Mesenchymal stem cell (in vitro differentiated cells and primary cell): ENCODE results near the gene DMXL1.

ENCODE experiments used
- DNase-seq: peaks from one replicate; pipeline ENCODE4 v3.0.0-alpha.2; 2013
- H2AFZ ChIP-seq: one replicate; pipeline ENCODE4 v1.6.1; 2013; ENCODE audit warnings: low read depth, mild to moderate bottlenecking, control low read depth, inconsistent platforms, low read length, moderate library complexity
- H2AK5ac ChIP-seq: 2 replicates; pipeline ENCODE4 v1.6.1; 2013; ENCODE audit warnings: low read length, moderate library complexity, mild to moderate bottlenecking, inconsistent platforms; ENCODE audit not compliant: severe bottlenecking
- H2BK120ac ChIP-seq: one replicate; pipeline ENCODE4 v1.6.1; 2013; ENCODE audit warnings: low read depth, mild to moderate bottlenecking, inconsistent platforms, low read length, moderate library complexity
- H2BK12ac ChIP-seq, 2 experiments: one replicate each; pipeline ENCODE4 v1.6.1; 2013; ENCODE audit warnings: inconsistent platforms in 2 of 2, low read length in 2 of 2, mild to moderate bottlenecking in 2 of 2, moderate library complexity in 2 of 2, control low read depth in 1 of 2
- H2BK15ac ChIP-seq: one replicate; pipeline ENCODE4 v1.6.1; 2013; ENCODE audit warnings: mild to moderate bottlenecking, low read depth, inconsistent platforms; ENCODE audit not compliant: poor library complexity, severe bottlenecking
- H2BK5ac ChIP-seq: 2 replicates; pipeline ENCODE4 v1.6.1; 2013; ENCODE audit warnings: low read depth, mild to moderate bottlenecking, low read length, control low read depth, inconsistent platforms; ENCODE audit not compliant: poor library complexity, severe bottlenecking
- H3K14ac ChIP-seq, 2 experiments: one replicate each; pipeline ENCODE4 v1.6.1; 2013; ENCODE audit warnings: inconsistent platforms in 2 of 2, low read length in 2 of 2, control low read depth in 1 of 2, mild to moderate bottlenecking in 1 of 2, moderate library complexity in 1 of 2
- H3K18ac ChIP-seq, 2 experiments: one replicate each; pipeline ENCODE4 v1.6.1; 2013; ENCODE audit warnings: inconsistent platforms in 2 of 2, low read length in 2 of 2, control low read depth in 1 of 2, low read depth in 1 of 2, mild to moderate bottlenecking in 1 of 2
- H3K23ac ChIP-seq, 2 experiments: one replicate each; pipeline ENCODE4 v1.6.1; 2013; ENCODE audit warnings: inconsistent platforms in 2 of 2, low read length in 2 of 2, mild to moderate bottlenecking in 2 of 2, moderate library complexity in 2 of 2, control low read depth in 1 of 2
- H3K27ac ChIP-seq: 2 replicates; pipeline ENCODE4 v1.5.1; 2013; ENCODE audit warnings: mild to moderate bottlenecking, moderate library complexity, low read length, control low read depth, inconsistent platforms; ENCODE audit not compliant: poor library complexity, severe bottlenecking
- H3K27me3 ChIP-seq, 2 experiments: 2 replicates each; pipeline versions ENCODE4 v1.6.1 to v1.7.0; 2013; ENCODE audit warnings: low read length in 2 of 2, mild to moderate bottlenecking in 2 of 2, moderate library complexity in 2 of 2, control low read depth in 1 of 2, inconsistent platforms in 1 of 2; ENCODE audit not compliant: control insufficient read depth in 1 of 2, insufficient read depth in 1 of 2
- H3K36me3 ChIP-seq, 2 experiments: 2 replicates each; pipeline versions ENCODE4 v1.6.1 to v1.7.0; 2013; ENCODE audit warnings: low read length in 2 of 2, control low read depth in 1 of 2, inconsistent platforms in 1 of 2, low read depth in 1 of 2, mild to moderate bottlenecking in 1 of 2; ENCODE audit not compliant: insufficient read depth in 2 of 2, control insufficient read depth in 1 of 2
- H3K4ac ChIP-seq, 2 experiments: one replicate each; pipeline ENCODE4 v1.6.1; 2013; ENCODE audit warnings: inconsistent platforms in 2 of 2, low read length in 2 of 2, mild to moderate bottlenecking in 2 of 2, moderate library complexity in 2 of 2, control low read depth in 1 of 2, low read depth in 1 of 2
- H3K4me1 ChIP-seq: 2 replicates; pipeline ENCODE4 v1.6.1; 2013; ENCODE audit warnings: low read depth, low read length, control low read depth; ENCODE audit not compliant: control insufficient read depth, insufficient read depth
- H3K4me2 ChIP-seq: 2 replicates; pipeline ENCODE4 v1.6.1; 2013; ENCODE audit warnings: low read length, mild to moderate bottlenecking, inconsistent platforms; ENCODE audit not compliant: poor library complexity, severe bottlenecking
- H3K4me3 ChIP-seq, 2 experiments: 2 replicates each; pipeline versions ENCODE4 v1.5.1 to v1.7.0; 2013; ENCODE audit warnings: low read length in 2 of 2, mild to moderate bottlenecking in 2 of 2, control low read depth in 1 of 2, low read depth in 1 of 2; ENCODE audit not compliant: insufficient read depth in 1 of 2
- H3K79me1 ChIP-seq: replicated peaks from 2 replicates; pipeline ENCODE4 v1.6.1; 2013; ENCODE audit warnings: mild to moderate bottlenecking, control low read depth, low read length, inconsistent platforms; ENCODE audit not compliant: poor library complexity, severe bottlenecking
- H3K9ac ChIP-seq: 2 replicates; pipeline ENCODE4 v1.7.0; 2013; ENCODE audit warnings: mild to moderate bottlenecking, low read length, moderate library complexity
- H3K9me3 ChIP-seq: 2 replicates; pipeline ENCODE4 v1.7.0; 2013; ENCODE audit warnings: mild to moderate bottlenecking, low read length; ENCODE audit not compliant: control insufficient read depth
- H4K8ac ChIP-seq: one replicate; pipeline ENCODE4 v1.6.1; 2013; ENCODE audit warnings: inconsistent platforms, mild to moderate bottlenecking, low read length, moderate library complexity
- H4K91ac ChIP-seq: one replicate; pipeline ENCODE4 v1.6.1; 2013; ENCODE audit warnings: mild to moderate bottlenecking, low read length, inconsistent platforms
- WGBS: methylation state at CpG from one replicate; pipeline ENCODE4 v1.1.7; 2013; ENCODE audit warnings: mixed read lengths; 5-methylcytosine and 5-hydroxymethylcytosine counted together

DMXL1 gene

GRCh38 chr5:119284031-119284430 is 213.1 kb downstream of the DMXL1 start:
- 100% methylated on average over 1 of the region's 1 CpG for WGBS
- Histone ChIP-seq H2AK5ac (no peak overlapping the region), H4K8ac (no peak overlapping the region), H3K4ac (no peak overlapping the region), H2BK15ac (no peak overlapping the region), H4K91ac (no peak overlapping the region), H3K27me3 (no peaks in the 10 kb centered on the region), H3K4me3 (no peak overlapping the region), H2BK5ac (no peak overlapping the region), H3K9ac (no peak overlapping the region), H3K23ac (no peak overlapping the region), H2BK120ac (no peak overlapping the region), H3K18ac (no peak overlapping the region), H2BK12ac (no peak overlapping the region), H3K4me1 (peaks cover 8% of the 10 kb centered on the region), H2AFZ (no peak overlapping the region), H3K79me1 (peaks cover 15% of the 10 kb centered on the region), H3K4me2 (no peak overlapping the region), H3K36me3 (no peaks in the 10 kb centered on the region), H3K14ac (no peak overlapping the region), H3K9me3 (no peaks in the 10 kb centered on the region), H3K27ac (no peak overlapping the region)
- DNase-seq = no peak

- H3K4me3 ChIP-seq = no peak overlapping the region
- no peak overlapping the region for H3K14ac ChIP-seq
- H3K18ac ChIP-seq = no peak overlapping the region
- H3K4ac ChIP-seq = no peak overlapping the region
- peaks cover 13% of the 10 kb centered on the region for H3K79me1 ChIP-seq
- H2BK15ac ChIP-seq = no peak overlapping the region
- no peaks in the 10 kb centered on the region for H3K9me3 ChIP-seq
- H4K91ac ChIP-seq = no peak overlapping the region
- DNase-seq = peak; percentile 41
- H3K23ac ChIP-seq = no peak overlapping the region
- H2AFZ ChIP-seq = no peak overlapping the region
- H2AK5ac ChIP-seq = no peak overlapping the region
- no peak overlapping the region for H2BK5ac ChIP-seq
- no peak overlapping the region for H3K4me2 ChIP-seq
- H3K4me1 ChIP-seq = peaks cover 11% of the 10 kb centered on the region
- WGBS = 96% methylated on average over 4 of the region's 5 CpGs
- no peak overlapping the region for H2BK120ac ChIP-seq
- H3K36me3 ChIP-seq = no peaks in the 10 kb centered on the region
- no peak overlapping the region for H3K27ac ChIP-seq
- no peak overlapping the region for H3K9ac ChIP-seq
- no peak overlapping the region for H2BK12ac ChIP-seq
- no peaks in the 10 kb centered on the region for H3K27me3 ChIP-seq
- H4K8ac ChIP-seq = no peak overlapping the region
These were observed 214.4 kb downstream of the DMXL1 start for GRCh38 chr5:119285070-119285916.

GRCh38 chr5:119286511-119287488 is 215.9 kb downstream of the DMXL1 start:
- Histone ChIP-seq H3K9ac (peak overlapping the region; percentile 65), H3K4me1 (peaks cover 12% of the 10 kb centered on the region), H2BK15ac (no peak overlapping the region), H4K91ac (no peak overlapping the region), H2BK12ac (peak overlapping the region in 1 of 2 experiments; percentile 75), H3K9me3 (no peaks in the 10 kb centered on the region), H3K18ac (no peak overlapping the region), H2AFZ (no peak overlapping the region), H3K4me3 (no peak overlapping the region), H3K14ac (peak overlapping the region in 1 of 2 experiments; percentile 56), H3K79me1 (peaks cover 16% of the 10 kb centered on the region), H2BK120ac (no peak overlapping the region), H3K23ac (no peak overlapping the region), H3K36me3 (no peaks in the 10 kb centered on the region), H2BK5ac (no peak overlapping the region), H3K27me3 (no peaks in the 10 kb centered on the region), H3K4me2 (no peak overlapping the region), H2AK5ac (peak overlapping the region; percentile 11), H4K8ac (peak overlapping the region; percentile 45), H3K4ac (no peak overlapping the region), H3K27ac (peak overlapping the region; percentile 41)
- WGBS = 96% methylated on average over 7 of the region's 8 CpGs
- no peak for DNase-seq
